ENCODE results near the gene SYCP3. TPM values are rescaled to one million over a fixed set of nuclear protein-coding genes. Genes with fewer than 3 reads are reported as not detected.

The SYCP3 gene
- under 1 TPM in 1 of 4 donors, not detected in 3; 0.24 TPM for total RNA-seq

- WGBS, result 98% methylated on average over 42 of the region's 57 CpGs
- no peaks in the 10 kb centered on the region for H3K4me1 ChIP-seq
- H3K27ac ChIP-seq, result no peak within 1 kb of the TSS
- TF ChIP-seq CTCF (IDR thresholded peaks at IDR 0.05), result no peak
- no peak for TF ChIP-seq EP300 (IDR thresholded peaks at IDR 0.05)
- no peak for TF ChIP-seq POLR2A (IDR thresholded peaks at IDR 0.05)
- TF ChIP-seq POLR2AphosphoS5 (IDR thresholded peaks at IDR 0.05), result no peak
- DNase-seq (ENCODE audit: low spot score in 2 of 2), result no peak
- H3K36me3 ChIP-seq, result peaks cover 27% of the 10 kb centered on the region
- H3K4me3 ChIP-seq, result no peak within 1 kb of the TSS
- H3K9me3 ChIP-seq, result no peaks in the 10 kb centered on the region
- H3K27me3 ChIP-seq, result no peaks in the 10 kb centered on the region
Measured at GRCh38 chr12:101738920-101739665, at the start of gene SYCP3. Gene SYCP3, minus strand, starts transcription at chr12:101739462. Its CDS starts 1,527 bp downstream, at chr12:101737935.

DNA sequence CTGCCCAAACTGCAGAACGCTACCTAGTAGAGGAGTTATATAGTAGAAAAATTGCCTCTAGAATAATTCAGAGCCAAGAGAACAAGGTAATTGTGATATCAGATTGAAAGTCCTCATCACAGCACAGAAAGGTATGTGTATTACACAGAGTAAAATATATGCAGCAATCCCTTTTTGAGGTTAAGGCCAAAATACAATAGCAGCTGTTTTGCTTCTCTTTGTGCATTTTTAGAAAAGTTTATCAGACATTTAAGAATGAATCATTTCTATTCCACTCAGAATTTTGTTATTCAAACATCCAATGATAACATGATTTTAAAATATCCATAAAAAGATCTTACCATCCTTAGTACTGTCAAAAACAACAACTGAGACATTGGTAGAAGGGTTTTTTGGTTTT, 46.4 kb upstream of the SYCP3 start:
- WGBS, result 97% methylated on average over 1 of the region's 1 CpG
- H3K4me1 ChIP-seq, result no peaks in the 10 kb centered on the region
- no peaks in the 10 kb centered on the region for H3K9me3 ChIP-seq
- no peak for DNase-seq (ENCODE audit: low spot score in 2 of 2)
- H3K27me3 ChIP-seq, result no peaks in the 10 kb centered on the region
- H3K27ac ChIP-seq, result no peak overlapping the region
- H3K4me3 ChIP-seq, result no peak overlapping the region
- TF ChIP-seq POLR2A (IDR thresholded peaks at IDR 0.05) (no peak), POLR2AphosphoS5 (IDR thresholded peaks at IDR 0.05) (no peak), EP300 (IDR thresholded peaks at IDR 0.05) (no peak), CTCF (IDR thresholded peaks at IDR 0.05) (no peak)
- H3K36me3 ChIP-seq, result peaks cover 30% of the 10 kb centered on the region

DNA sequence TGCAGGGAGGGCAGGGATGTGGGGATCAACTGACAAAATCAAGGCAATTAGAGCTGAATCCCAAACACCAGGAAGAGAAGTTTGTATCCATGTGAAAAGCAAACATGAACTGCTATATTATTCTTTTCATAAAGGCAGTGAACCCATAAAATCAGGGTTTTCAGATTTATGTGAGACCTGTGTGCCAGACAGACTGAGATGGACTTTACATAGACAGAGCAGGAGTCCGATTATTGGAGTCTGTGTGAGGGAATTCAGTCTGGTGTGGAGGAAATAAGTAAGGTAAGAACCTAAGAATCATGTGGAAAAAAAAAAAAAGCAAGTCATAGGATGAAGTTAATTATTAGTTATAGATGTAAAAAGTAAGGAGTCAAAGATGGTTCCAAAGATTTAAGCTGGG, 45.1 kb upstream of the SYCP3 start:
- H3K27ac ChIP-seq, result no peak overlapping the region
- no peak for DNase-seq (ENCODE audit: low spot score in 2 of 2)
- H3K9me3 ChIP-seq, result no peaks in the 10 kb centered on the region
- peaks cover 30% of the 10 kb centered on the region for H3K36me3 ChIP-seq
- H3K4me1 ChIP-seq, result no peaks in the 10 kb centered on the region
- H3K4me3 ChIP-seq, result no peak overlapping the region
- TF ChIP-seq POLR2A (IDR thresholded peaks at IDR 0.05) (no peak), EP300 (IDR thresholded peaks at IDR 0.05) (no peak), POLR2AphosphoS5 (IDR thresholded peaks at IDR 0.05) (no peak), CTCF (IDR thresholded peaks at IDR 0.05) (no peak)
- 95% methylated on average over 1 of the region's 1 CpG for WGBS
- H3K27me3 ChIP-seq, result no peaks in the 10 kb centered on the region

- Histone ChIP-seq H3K27ac (no peak overlapping the region), H3K4me3 (no peak overlapping the region), H3K9me3 (no peaks in the 10 kb centered on the region), H3K4me1 (no peaks in the 10 kb centered on the region), H3K27me3 (no peaks in the 10 kb centered on the region), H3K36me3 (peaks cover 27% of the 10 kb centered on the region)
- DNase-seq (ENCODE audit: low spot score in 2 of 2), result no peak
- WGBS, result 83% methylated on average over 2 of the region's 2 CpGs
- TF ChIP-seq POLR2A (IDR thresholded peaks at IDR 0.05) (no peak), EP300 (IDR thresholded peaks at IDR 0.05) (no peak), CTCF (IDR thresholded peaks at IDR 0.05) (no peak), POLR2AphosphoS5 (IDR thresholded peaks at IDR 0.05) (no peak)
Measured at GRCh38 chr12:101783838-101784237, 44.6 kb upstream of the SYCP3 start.

GRCh38 chr12:101783150-101783549, 43.9 kb upstream of the SYCP3 start:
- H3K36me3 ChIP-seq, result peaks cover 24% of the 10 kb centered on the region
- TF ChIP-seq CTCF (IDR thresholded peaks at IDR 0.05) (no peak), POLR2A (IDR thresholded peaks at IDR 0.05) (no peak), EP300 (IDR thresholded peaks at IDR 0.05) (no peak), POLR2AphosphoS5 (IDR thresholded peaks at IDR 0.05) (no peak)
- H3K4me1 ChIP-seq, result no peaks in the 10 kb centered on the region
- H3K27me3 ChIP-seq, result no peaks in the 10 kb centered on the region
- H3K9me3 ChIP-seq, result no peaks in the 10 kb centered on the region
- 71% methylated on average over 2 of the region's 2 CpGs for WGBS
- DNase-seq (ENCODE audit: low spot score in 2 of 2), result no peak
- H3K27ac ChIP-seq, result no peak overlapping the region
- no peak overlapping the region for H3K4me3 ChIP-seq

Data from suprapubic skin (tissue), 4 donors.